ENCODE data around the gene PSMD9. TPM values are rescaled to one million over a fixed set of nuclear protein-coding genes. Genes with fewer than 3 reads are reported as not detected.

PSMD9 gene, protein sequence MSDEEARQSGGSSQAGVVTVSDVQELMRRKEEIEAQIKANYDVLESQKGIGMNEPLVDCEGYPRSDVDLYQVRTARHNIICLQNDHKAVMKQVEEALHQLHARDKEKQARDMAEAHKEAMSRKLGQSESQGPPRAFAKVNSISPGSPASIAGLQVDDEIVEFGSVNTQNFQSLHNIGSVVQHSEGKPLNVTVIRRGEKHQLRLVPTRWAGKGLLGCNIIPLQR
- 85.6 and 145 TPM in 2 replicates for total RNA-seq

DNA sequence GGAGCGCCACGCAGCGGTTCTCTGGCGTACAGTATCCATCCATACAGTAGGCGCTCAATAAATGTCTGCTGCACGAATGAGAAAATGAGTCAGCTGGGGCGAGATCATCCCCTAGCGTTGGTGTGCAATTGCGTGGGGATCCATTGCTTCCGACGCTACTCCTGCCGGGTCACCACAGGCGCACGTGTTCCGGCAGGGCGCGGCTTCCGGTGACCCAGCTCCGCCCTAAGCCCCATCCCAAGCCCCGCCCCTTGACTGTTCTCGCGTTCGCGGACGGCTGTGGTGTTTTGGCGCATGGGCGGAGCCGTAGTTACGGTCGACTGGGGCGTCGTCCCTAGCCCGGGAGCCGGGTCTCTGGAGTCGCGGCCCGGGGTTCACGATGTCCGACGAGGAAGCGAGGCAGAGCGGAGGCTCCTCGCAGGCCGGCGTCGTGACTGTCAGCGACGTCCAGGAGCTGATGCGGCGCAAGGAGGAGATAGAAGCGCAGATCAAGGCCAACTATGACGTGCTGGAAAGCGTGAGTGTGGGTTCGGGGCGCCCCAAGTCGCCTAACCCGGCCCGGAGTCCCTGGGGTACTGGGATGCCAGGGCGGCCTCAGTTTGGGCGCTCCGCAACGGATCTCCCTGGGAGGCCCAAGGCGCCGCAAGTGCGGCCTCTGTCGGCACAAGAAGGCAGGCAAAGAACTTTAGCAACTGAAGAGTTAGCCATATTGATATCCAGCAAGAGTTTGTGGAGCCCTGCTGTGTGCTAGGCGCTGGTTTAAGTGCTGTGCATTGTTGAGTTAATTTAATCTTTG is at the start of gene PSMD9:
Gene PSMD9, plus strand, starts transcription at position 313 of the 796 bp plus-strand sequence. Its CDS starts 67 bp downstream, at position 380.

DNA sequence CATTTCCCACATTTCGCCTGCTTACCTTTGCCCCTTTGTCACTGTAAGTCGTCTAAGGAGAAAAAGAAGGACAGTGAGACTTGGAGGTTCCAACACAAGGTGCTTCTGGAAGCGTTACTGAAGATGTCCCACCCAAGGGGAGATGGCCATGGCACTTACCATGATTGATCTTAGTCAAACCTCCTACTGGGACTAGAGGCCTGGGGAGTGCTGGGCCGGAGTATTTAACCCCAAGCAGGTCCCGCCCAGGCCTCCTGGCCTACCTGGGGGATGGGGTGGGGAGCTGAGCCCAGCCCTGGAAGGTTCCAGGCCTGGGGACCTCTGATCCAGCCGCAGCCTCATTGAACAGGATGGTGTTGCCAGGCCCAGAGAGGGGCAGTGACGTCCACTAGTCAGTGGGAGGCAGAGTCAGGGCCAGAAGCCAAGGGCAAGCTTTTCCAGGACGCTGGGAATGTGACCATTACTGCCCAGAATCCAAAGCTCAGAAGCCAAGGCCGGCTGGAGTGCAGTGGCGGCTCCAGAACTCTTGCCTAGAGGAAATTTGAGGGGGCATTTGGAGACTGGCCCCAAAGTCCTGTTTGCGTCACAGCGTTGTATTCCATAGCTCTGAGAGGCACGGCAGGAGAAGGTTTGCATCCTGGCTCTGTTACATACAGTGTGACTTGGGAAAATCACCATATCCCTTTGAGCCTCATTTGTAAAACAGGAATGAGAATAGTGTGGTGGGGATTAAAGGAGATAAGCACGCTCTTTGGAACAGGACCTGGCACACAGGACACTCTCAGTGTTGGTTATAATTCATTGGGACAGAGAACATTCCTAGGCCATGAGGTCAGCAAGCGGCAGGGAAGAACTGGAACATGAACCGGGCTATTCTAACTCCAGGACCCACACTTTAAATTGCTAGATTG is 29.7 kb upstream of the PSMD9 start, which contains the start of gene HPD:
Gene HPD, minus strand, starts transcription at position 198 of the 911 bp plus-strand sequence. Its CDS starts 36 bp downstream, at position 162.

DNA sequence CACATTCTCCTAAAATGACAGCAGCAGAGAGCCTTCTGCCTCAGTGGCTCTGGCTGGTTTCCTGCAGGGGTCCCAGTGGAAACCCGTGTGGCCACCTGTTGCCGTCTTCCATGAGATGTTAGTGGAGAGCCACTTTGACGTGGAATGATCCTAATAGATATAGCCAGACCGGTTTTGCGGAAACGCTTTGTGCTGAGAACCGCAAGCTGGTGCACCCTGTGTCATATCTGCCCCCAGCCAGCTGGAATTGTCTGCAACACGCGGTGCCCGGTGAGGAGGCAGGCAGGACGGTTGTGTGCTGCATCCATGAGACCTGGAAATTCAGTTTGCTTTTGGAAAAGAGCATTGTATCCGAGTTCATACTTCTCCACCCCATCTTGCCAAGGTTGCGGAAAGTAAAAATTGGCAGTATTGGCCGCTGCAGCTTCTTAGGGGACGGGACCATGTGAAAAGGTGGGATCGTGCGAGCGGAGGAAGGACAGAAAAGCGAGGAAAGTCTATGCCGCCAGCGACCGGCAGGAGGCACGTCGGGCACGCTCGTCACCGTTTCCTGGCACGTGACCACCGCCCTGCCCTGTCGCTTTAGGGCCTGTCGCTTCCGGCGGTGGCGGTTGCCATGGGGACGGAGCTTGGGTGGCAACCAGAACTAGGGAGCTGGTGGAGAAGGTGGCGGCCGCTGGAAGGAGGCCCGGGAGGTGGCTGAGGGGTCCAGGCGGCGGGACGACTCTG is 29.5 kb downstream of the PSMD9 start, which contains the start of gene CFAP251:
Gene CFAP251, plus strand, starts transcription at position 643 of the 729 bp plus-strand sequence. CDS start 2,714 bp downstream, outside the sequence.

Other genes with a start within 250 kb of the PSMD9 start
- gene MORN3, start 219.1 kb upstream of the PSMD9 start, total RNA-seq = 0.60 and 0.63 TPM in 2 replicates
- 6.1 and 7.6 TPM in 2 replicates for gene TMEM120B, start 176.0 kb upstream of the PSMD9 start, total RNA-seq
- 2.7 and 4.6 TPM in 2 replicates for gene RHOF, start 95.1 kb upstream of the PSMD9 start, total RNA-seq
- gene SETD1B, start 84.8 kb upstream of the PSMD9 start, total RNA-seq = 2.0 and 4.3 TPM in 2 replicates
- 0.60 and 1.7 TPM in 2 replicates for gene HPD, start 29.9 kb upstream of the PSMD9 start, total RNA-seq
- 1.4 and 3.3 TPM in 2 replicates for gene CFAP251, start 29.8 kb downstream of the PSMD9 start, total RNA-seq
- gene BCL7A, start 133.1 kb downstream of the PSMD9 start, total RNA-seq = 2.0 and 2.8 TPM in 2 replicates
- 7.1 and 10.4 TPM in 2 replicates for gene MLXIP, start 190.0 kb downstream of the PSMD9 start, total RNA-seq

All from bronchial smooth muscle cell (primary cell).